ENCODE data around the gene ADGRG6.

Gene ADGRG6

DNA sequence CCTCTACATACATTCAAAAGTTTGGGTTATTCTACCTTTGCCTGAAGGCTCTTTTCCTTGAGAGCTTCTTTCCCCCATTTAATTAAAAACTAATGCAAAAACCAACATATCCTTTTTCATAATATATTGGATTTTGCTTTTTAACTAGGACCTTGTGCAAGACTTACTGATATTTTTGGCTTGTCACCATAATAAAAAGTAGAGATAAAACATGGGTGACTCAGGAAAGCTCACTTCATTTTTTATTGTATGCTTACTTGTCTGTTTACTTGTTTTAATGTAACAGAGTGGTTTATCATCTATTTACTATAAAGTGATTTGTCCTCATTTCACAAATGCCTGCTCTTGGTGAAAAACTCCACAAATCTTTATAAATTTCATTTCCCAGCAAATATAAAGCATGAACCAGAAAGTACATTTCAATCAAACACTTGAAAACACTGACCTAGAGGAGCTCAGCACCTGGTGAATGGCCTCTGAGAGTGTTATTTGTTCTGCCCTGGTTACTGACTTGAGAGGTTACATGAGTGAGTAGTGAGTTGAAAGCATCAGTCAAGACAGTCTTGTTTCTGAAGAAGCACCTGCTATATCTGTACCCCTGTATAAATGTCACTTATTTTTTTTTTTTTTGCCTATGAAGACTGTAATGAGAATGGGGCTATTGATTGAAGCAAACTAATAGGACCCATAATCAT, 20.8 kb downstream of the ADGRG6 start:
- in situ Hi-C loops (cut with HindIII; ENCODE audit: low sequenced_read_pairs) = no loop called here
- TF ChIP-seq, protein P1, sequence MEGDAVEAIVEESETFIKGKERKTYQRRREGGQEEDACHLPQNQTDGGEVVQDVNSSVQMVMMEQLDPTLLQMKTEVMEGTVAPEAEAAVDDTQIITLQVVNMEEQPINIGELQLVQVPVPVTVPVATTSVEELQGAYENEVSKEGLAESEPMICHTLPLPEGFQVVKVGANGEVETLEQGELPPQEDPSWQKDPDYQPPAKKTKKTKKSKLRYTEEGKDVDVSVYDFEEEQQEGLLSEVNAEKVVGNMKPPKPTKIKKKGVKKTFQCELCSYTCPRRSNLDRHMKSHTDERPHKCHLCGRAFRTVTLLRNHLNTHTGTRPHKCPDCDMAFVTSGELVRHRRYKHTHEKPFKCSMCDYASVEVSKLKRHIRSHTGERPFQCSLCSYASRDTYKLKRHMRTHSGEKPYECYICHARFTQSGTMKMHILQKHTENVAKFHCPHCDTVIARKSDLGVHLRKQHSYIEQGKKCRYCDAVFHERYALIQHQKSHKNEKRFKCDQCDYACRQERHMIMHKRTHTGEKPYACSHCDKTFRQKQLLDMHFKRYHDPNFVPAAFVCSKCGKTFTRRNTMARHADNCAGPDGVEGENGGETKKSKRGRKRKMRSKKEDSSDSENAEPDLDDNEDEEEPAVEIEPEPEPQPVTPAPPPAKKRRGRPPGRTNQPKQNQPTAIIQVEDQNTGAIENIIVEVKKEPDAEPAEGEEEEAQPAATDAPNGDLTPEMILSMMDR (IDR thresholded peaks at IDR 0.05; ENCODE audit: low read depth, low read length, missing control alignments) = no peak
- H3K4me3 ChIP-seq (ENCODE audit: low read depth, low read length) = no peak overlapping the region
- DNase-seq (ENCODE audit: low read depth) = no peak

- no peak for DNase-seq (ENCODE audit: low read depth)
- no peak overlapping the region for H3K4me3 ChIP-seq (ENCODE audit: low read depth, low read length)
- TF ChIP-seq, protein P1 (IDR thresholded peaks at IDR 0.05; ENCODE audit: low read depth, low read length, missing control alignments) = no peak
- in situ Hi-C loops (cut with HindIII; ENCODE audit: low sequenced_read_pairs) = no loop called here
These were observed 21.6 kb downstream of the ADGRG6 start for GRCh38 chr6:142323377-142323776.

DNA sequence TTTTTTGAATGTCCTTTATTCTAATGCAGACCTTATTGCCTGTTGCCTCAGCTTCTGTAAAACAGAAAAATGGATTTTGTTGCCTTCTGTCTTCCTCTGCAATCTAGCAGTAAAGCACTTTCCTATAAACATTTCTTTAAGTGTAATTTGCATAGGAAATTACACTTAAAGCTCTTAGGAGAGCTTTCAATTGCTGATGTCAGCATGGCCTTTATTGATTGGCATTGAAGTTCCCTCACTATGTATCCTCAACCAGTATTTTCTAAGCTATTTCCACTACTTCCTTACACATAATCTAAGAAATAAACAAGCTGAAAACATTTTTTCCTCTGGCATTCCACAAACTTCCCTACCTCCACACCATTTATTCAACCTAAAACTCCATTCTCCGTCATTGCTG, 22.3 kb downstream of the ADGRG6 start:
- no peak for DNase-seq (ENCODE audit: low read depth)
- H3K4me3 ChIP-seq (ENCODE audit: low read depth, low read length) = no peak overlapping the region
- TF ChIP-seq, protein P1 (IDR thresholded peaks at IDR 0.05; ENCODE audit: low read depth, low read length, missing control alignments) = no peak
- in situ Hi-C loops (cut with HindIII; ENCODE audit: low sequenced_read_pairs) = no loop called here

GRCh38 chr6:142325111-142325510, 23.3 kb downstream of the ADGRG6 start:
- in situ Hi-C loops (cut with HindIII; ENCODE audit: low sequenced_read_pairs) = no loop called here
- no peak for DNase-seq (ENCODE audit: low read depth)
- TF ChIP-seq, protein P1 (IDR thresholded peaks at IDR 0.05; ENCODE audit: low read depth, low read length, missing control alignments) = no peak
- no peak overlapping the region for H3K4me3 ChIP-seq (ENCODE audit: low read depth, low read length)

- no peak for DNase-seq (ENCODE audit: low read depth)
- no peak overlapping the region for H3K4me3 ChIP-seq (ENCODE audit: low read depth, low read length)
- in situ Hi-C loops (cut with HindIII; ENCODE audit: low sequenced_read_pairs) = no loop called here
- TF ChIP-seq, protein P1 (IDR thresholded peaks at IDR 0.05; ENCODE audit: low read depth, low read length, missing control alignments) = no peak
These were observed 24.7 kb downstream of the ADGRG6 start for GRCh38 chr6:142326540-142326939.

DNA sequence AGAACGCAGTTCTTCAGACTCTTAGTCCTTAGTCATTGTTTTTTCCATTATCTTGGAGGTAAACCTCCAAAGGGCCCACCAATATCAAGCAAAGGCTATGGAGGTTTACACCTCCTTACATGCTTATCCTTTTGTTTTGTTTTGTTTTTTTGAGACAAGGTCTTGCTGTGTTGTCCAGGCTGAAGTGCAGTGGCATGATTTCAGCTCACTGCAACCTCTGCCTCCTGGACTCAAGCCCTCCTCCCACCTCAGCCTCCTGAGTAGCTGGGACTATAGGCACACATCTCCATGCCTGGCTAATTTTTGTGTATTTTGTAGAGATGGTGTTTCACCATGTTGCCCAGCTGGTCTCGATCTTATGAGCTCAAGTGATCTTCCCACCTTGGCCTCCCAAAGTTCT, 26.3 kb downstream of the ADGRG6 start:
- no peak overlapping the region for H3K4me3 ChIP-seq (ENCODE audit: low read depth, low read length)
- no peak for DNase-seq (ENCODE audit: low read depth)
- TF ChIP-seq, protein P1 (IDR thresholded peaks at IDR 0.05; ENCODE audit: low read depth, low read length, missing control alignments) = no peak
- in situ Hi-C loops (cut with HindIII; ENCODE audit: low sequenced_read_pairs) = no loop called here

Data from astrocyte of the cerebellum (primary cell).